Measurements from ENCODE around the gene C12orf57. TPM values are rescaled to one million over a fixed set of nuclear protein-coding genes. Genes with fewer than 3 reads are reported as not detected.

C12orf57 gene
- total RNA-seq, 3 donors from 2014 or later = 180 to 190 (median 184) TPM

GRCh38 chr12:6970096-6970527, 26.3 kb downstream of the C12orf57 start:
- Mint-ChIP-seq H3K4me1 (ENCODE audit: low read depth) (peaks cover 53% of the 10 kb centered on the region), H3K4me3 (peak overlapping the region; percentile 100), H3K36me3 (ENCODE audit: insufficient read depth) (peaks cover 40% of the 10 kb centered on the region), H3K27me3 (ENCODE audit: low read depth) (no peaks in the 10 kb centered on the region), H3K9me3 (no peaks in the 10 kb centered on the region)
- peak; percentile 24 to 36 for ATAC-seq
- DNase-seq = peak; percentile 26

GRCh38 chr12:6974180-6974579, 30.4 kb downstream of the C12orf57 start:
- Mint-ChIP-seq H3K36me3 (ENCODE audit: insufficient read depth) (peaks cover 37% of the 10 kb centered on the region), H3K4me3 (no peak overlapping the region), H3K27me3 (ENCODE audit: low read depth) (no peaks in the 10 kb centered on the region), H3K9me3 (no peaks in the 10 kb centered on the region), H3K4me1 (ENCODE audit: low read depth) (peaks cover 29% of the 10 kb centered on the region)
- ATAC-seq (no peak), DNase-seq (no peak)

GRCh38 chr12:6975297-6976032, 31.6 kb downstream of the C12orf57 start:
- H3K4me3 Mint-ChIP-seq = no peak overlapping the region
- peaks cover 34% of the 10 kb centered on the region for H3K36me3 Mint-ChIP-seq (ENCODE audit: insufficient read depth)
- H3K4me1 Mint-ChIP-seq (ENCODE audit: low read depth) = peaks cover 27% of the 10 kb centered on the region
- DNase-seq (no peak), ATAC-seq (no peak)
- no peaks in the 10 kb centered on the region for H3K9me3 Mint-ChIP-seq
- H3K27me3 Mint-ChIP-seq (ENCODE audit: low read depth) = no peaks in the 10 kb centered on the region

GRCh38 chr12:6977653-6978052, 33.8 kb downstream of the C12orf57 start:
- no peak for DNase-seq
- Mint-ChIP-seq H3K4me3 (no peak overlapping the region), H3K27me3 (ENCODE audit: low read depth) (no peaks in the 10 kb centered on the region), H3K9me3 (no peaks in the 10 kb centered on the region), H3K36me3 (ENCODE audit: insufficient read depth) (peaks cover 37% of the 10 kb centered on the region), H3K4me1 (ENCODE audit: low read depth) (peaks cover 13% of the 10 kb centered on the region)
- ATAC-seq = no peak

GRCh38 chr12:6978188-6978587, 34.4 kb downstream of the C12orf57 start:
- H3K9me3 Mint-ChIP-seq = no peaks in the 10 kb centered on the region
- H3K4me3 Mint-ChIP-seq = no peak overlapping the region
- ATAC-seq (no peak), DNase-seq (no peak)
- H3K27me3 Mint-ChIP-seq (ENCODE audit: low read depth) = no peaks in the 10 kb centered on the region
- peaks cover 7% of the 10 kb centered on the region for H3K4me1 Mint-ChIP-seq (ENCODE audit: low read depth)
- H3K36me3 Mint-ChIP-seq (ENCODE audit: insufficient read depth) = peaks cover 40% of the 10 kb centered on the region

- Mint-ChIP-seq H3K4me3 (no peak overlapping the region), H3K4me1 (ENCODE audit: low read depth) (peaks cover 5% of the 10 kb centered on the region), H3K36me3 (ENCODE audit: insufficient read depth) (peaks cover 43% of the 10 kb centered on the region), H3K27me3 (ENCODE audit: low read depth) (no peaks in the 10 kb centered on the region), H3K9me3 (no peaks in the 10 kb centered on the region)
- ATAC-seq (no peak), DNase-seq (no peak)
Observed at GRCh38 chr12:6978611-6979011, 34.8 kb downstream of the C12orf57 start.

GRCh38 chr12:6979021-6979420, 35.2 kb downstream of the C12orf57 start:
- H3K36me3 Mint-ChIP-seq (ENCODE audit: insufficient read depth) = peaks cover 43% of the 10 kb centered on the region
- ATAC-seq = no peak

GRCh38 chr12:6979453-6979852, 35.6 kb downstream of the C12orf57 start:
- Mint-ChIP-seq H3K4me3 (no peak overlapping the region), H3K4me1 (ENCODE audit: low read depth) (no peaks in the 10 kb centered on the region), H3K9me3 (no peaks in the 10 kb centered on the region), H3K36me3 (ENCODE audit: insufficient read depth) (peaks cover 43% of the 10 kb centered on the region), H3K27me3 (ENCODE audit: low read depth) (no peaks in the 10 kb centered on the region)
- DNase-seq (no peak), ATAC-seq (no peak)

More at GRCh38 chr12:6979021-6979420, 35.2 kb downstream of the C12orf57 start:
- peaks cover 2% of the 10 kb centered on the region for H3K4me1 Mint-ChIP-seq (ENCODE audit: low read depth)
- DNase-seq = no peak
- H3K9me3 Mint-ChIP-seq = no peaks in the 10 kb centered on the region
- no peak overlapping the region for H3K4me3 Mint-ChIP-seq
- H3K27me3 Mint-ChIP-seq (ENCODE audit: low read depth) = no peaks in the 10 kb centered on the region

GRCh38 chr12:6980075-6980474, 36.3 kb downstream of the C12orf57 start:
- H3K4me1 Mint-ChIP-seq (ENCODE audit: low read depth) = no peaks in the 10 kb centered on the region
- DNase-seq (no peak), ATAC-seq (no peak)
- H3K36me3 Mint-ChIP-seq (ENCODE audit: insufficient read depth) = peaks cover 43% of the 10 kb centered on the region
- H3K9me3 Mint-ChIP-seq = no peaks in the 10 kb centered on the region
- no peak overlapping the region for H3K4me3 Mint-ChIP-seq
- no peaks in the 10 kb centered on the region for H3K27me3 Mint-ChIP-seq (ENCODE audit: low read depth)

GRCh38 chr12:6980740-6981139, 36.9 kb downstream of the C12orf57 start:
- ATAC-seq (no peak), DNase-seq (no peak)
- H3K36me3 Mint-ChIP-seq (ENCODE audit: insufficient read depth) = peaks cover 41% of the 10 kb centered on the region
- H3K27me3 Mint-ChIP-seq (ENCODE audit: low read depth) = no peaks in the 10 kb centered on the region
- no peaks in the 10 kb centered on the region for H3K9me3 Mint-ChIP-seq
- no peaks in the 10 kb centered on the region for H3K4me1 Mint-ChIP-seq (ENCODE audit: low read depth)
- no peak overlapping the region for H3K4me3 Mint-ChIP-seq

GRCh38 chr12:6981152-6982052, 37.6 kb downstream of the C12orf57 start:
- peaks cover 36% of the 10 kb centered on the region for H3K36me3 Mint-ChIP-seq (ENCODE audit: insufficient read depth)
- H3K4me1 Mint-ChIP-seq (ENCODE audit: low read depth) = no peaks in the 10 kb centered on the region
- ATAC-seq (no peak), DNase-seq (no peak)
- H3K27me3 Mint-ChIP-seq (ENCODE audit: low read depth) = no peaks in the 10 kb centered on the region
- H3K4me3 Mint-ChIP-seq = no peak overlapping the region
- H3K9me3 Mint-ChIP-seq = no peaks in the 10 kb centered on the region

GRCh38 chr12:6982532-6982931, 38.7 kb downstream of the C12orf57 start:
- H3K36me3 Mint-ChIP-seq (ENCODE audit: insufficient read depth) = peaks cover 28% of the 10 kb centered on the region
- ATAC-seq = no peak

GRCh38 chr12:6987956-6988553, 44.2 kb downstream of the C12orf57 start:
- no peak for DNase-seq
- no peaks in the 10 kb centered on the region for H3K4me1 Mint-ChIP-seq (ENCODE audit: low read depth)
- no peak for ATAC-seq
- H3K27me3 Mint-ChIP-seq (ENCODE audit: low read depth) = no peaks in the 10 kb centered on the region
- no peaks in the 10 kb centered on the region for H3K9me3 Mint-ChIP-seq
- H3K4me3 Mint-ChIP-seq = no peak overlapping the region
- H3K36me3 Mint-ChIP-seq (ENCODE audit: insufficient read depth) = peaks cover 14% of the 10 kb centered on the region

More at GRCh38 chr12:6982532-6982931, 38.7 kb downstream of the C12orf57 start:
- H3K9me3 Mint-ChIP-seq = no peaks in the 10 kb centered on the region
- H3K4me1 Mint-ChIP-seq (ENCODE audit: low read depth) = no peaks in the 10 kb centered on the region
- H3K27me3 Mint-ChIP-seq (ENCODE audit: low read depth) = no peaks in the 10 kb centered on the region
- no peak for DNase-seq
- no peak overlapping the region for H3K4me3 Mint-ChIP-seq

All from activated T-cell treated with anti-CD3 and anti-CD28 coated beads, Interleukin-2, amount 50 U/mL, for 4 hours (primary cell).